HepG2 (cell line): ENCODE data around the gene POLR3E. TPM values are rescaled to one million over a fixed set of nuclear protein-coding genes. Genes with fewer than 3 reads are reported as not detected.
A peak's percentile ranks its signal among the peaks of the same experiment; 100 is the strongest.

Source experiments
- ATAC-seq: fragments of 200-7000 bp; cut with Tn5 transposase; 3 replicates; pipeline ENCODE4 v1.9.1; 2020; ENCODE audit warnings: mild to moderate bottlenecking, moderate library complexity
- BruUV-seq: library from RNA; stranded (reverse); fragments of 400-500 nt; replicated peaks from 2 replicates; lab custom pipeline; 2021; lab: Mats Ljungman, UMichigan
- CTCF ChIA-PET: fragments of 300-600 bp; formaldehyde crosslinking; extraction: SDS; loops from one replicate; lab custom pipeline; 2021; ENCODE audit warnings: low total read pairs, inconsistent platforms, low intra/inter-chr PET ratio; lab: Yijun Ruan, JAX
- POLR2A ChIA-PET: fragments of 350-600 bp; sonication (Branson Sonifier 250); formaldehyde crosslinking; loops from one replicate; lab custom pipeline; 2020; ENCODE audit warnings: antibody characterized with exemption, inconsistent platforms; lab: Yijun Ruan, JAX
- DNase-seq: peaks from one replicate; pipeline ENCODE4 v3.0.0-alpha.2; 2015; ENCODE audit warnings: low spot score
- FAIRE-seq: peaks from 3 replicates; lab custom pipeline; 2011; peaks lifted over from hg19 to GRCh38; lab: Jason Lieb, UNC
- H2AFZ ChIP-seq: one replicate; pipeline ENCODE4 v1.6.1; 2011; ENCODE audit warnings: low read length, inconsistent platforms
- H3K27ac ChIP-seq: fragments of 300-600 bp; 3 replicates; pipeline ENCODE4 v1.8.0; 2011; ENCODE audit warnings: mixed run types, mild to moderate bottlenecking, mixed read lengths, low read length, inconsistent platforms; ENCODE audit not compliant: insufficient read depth; ENCODE audit errors: extremely low read length
- H3K27me3 ChIP-seq, 2 experiments: fragments of 200-600 bp in 1 of 2; 2 replicates in 1 of 2; 3 replicates in 1 of 2; pipeline versions ENCODE4 v1.6.0 to v1.8.0; 2011; ENCODE audit warnings: low read length in 2 of 2, mild to moderate bottlenecking in 2 of 2, moderate library complexity in 2 of 2, inconsistent platforms in 1 of 2; ENCODE audit not compliant: insufficient read depth in 2 of 2, control insufficient read depth in 1 of 2
- H3K36me3 ChIP-seq, 2 experiments: fragments of 200-600 bp in 1 of 2; replicated peaks in 1 of 2; 2 replicates in 1 of 2; 3 replicates in 1 of 2; pipeline versions ENCODE4 v1.5.1 to v1.8.0; 2011; ENCODE audit warnings: low read length in 2 of 2, inconsistent platforms in 1 of 2; ENCODE audit not compliant: insufficient read depth in 2 of 2, control insufficient read depth in 1 of 2
- H3K4me1 ChIP-seq: 2 replicates; pipeline ENCODE4 v1.5.1; 2012; ENCODE audit warnings: low read length, inconsistent platforms; ENCODE audit not compliant: insufficient read depth
- H3K4me2 ChIP-seq: 2 replicates; pipeline ENCODE4 v1.6.0; 2011; ENCODE audit warnings: low read depth, low read length, inconsistent platforms
- H3K4me3 ChIP-seq, 3 experiments: fragments of 200-600 bp in 1 of 3; sonication (generic), shearing (Covaris generic) in 1 of 3; replicated peaks in 1 of 3; 2 replicates each; pipeline ENCODE4 v1.5.1; 2011 to 2016; ENCODE audit warnings: low read length in 3 of 3, inconsistent platforms in 2 of 3, low read depth in 2 of 3, mild to moderate bottlenecking in 2 of 3, control low read depth in 1 of 3, mixed read lengths in 1 of 3; ENCODE audit not compliant: insufficient read depth in 1 of 3
- H3K79me2 ChIP-seq: one replicate; pipeline ENCODE4 v1.6.1; 2011; ENCODE audit warnings: low read length, inconsistent platforms; ENCODE audit not compliant: insufficient read depth
- H3K9ac ChIP-seq: 2 replicates; pipeline ENCODE4 v1.6.0; 2011; ENCODE audit warnings: mild to moderate bottlenecking, low read depth, low read length, inconsistent platforms; ENCODE audit not compliant: insufficient read depth
- H3K9me3 ChIP-seq: 2 replicates; pipeline ENCODE4 v1.5.1; 2012; ENCODE audit warnings: mild to moderate bottlenecking, low read length
- H4K20me1 ChIP-seq: 2 replicates; pipeline ENCODE4 v1.6.0; 2011; ENCODE audit warnings: inconsistent platforms, mild to moderate bottlenecking, low read length, moderate library complexity; ENCODE audit not compliant: insufficient read depth
- ARNT ChIP-seq: fragments of 450-650 bp; IDR thresholded peaks from 2 replicates; pipeline ENCODE4 v1.6.1; 2017
- FLYWCH1 ChIP-seq: sonication (generic); formaldehyde crosslinking; IDR thresholded peaks from 2 replicates; pipeline ENCODE4 v1.8.1; 2023; ENCODE audit warnings: mild to moderate bottlenecking, missing genetic modification reagents
- GMEB2 ChIP-seq: IDR thresholded peaks from 2 replicates; pipeline ENCODE4 v1.6.1; 2016; ENCODE audit warnings: missing biosample characterization, missing genetic modification reagents, low read depth
- KDM3A ChIP-seq: IDR thresholded peaks from 2 replicates; pipeline ENCODE4 v1.6.1; 2018; ENCODE audit warnings: low read depth, missing compliant biosample characterization
- KIAA2018 ChIP-seq: sonication (generic); formaldehyde crosslinking; IDR thresholded peaks from 2 replicates; pipeline ENCODE4 v1.5.0; 2020; ENCODE audit warnings: mild to moderate bottlenecking, missing genetic modification reagents, borderline replicate concordance
- MED13 ChIP-seq: sonication (generic); formaldehyde crosslinking; IDR thresholded peaks from 2 replicates; pipeline ENCODE4 v1.5.0; 2020; ENCODE audit warnings: missing genetic modification reagents
- MTA1 ChIP-seq: sonication (generic); formaldehyde crosslinking; IDR thresholded peaks from 2 replicates; pipeline ENCODE4 v1.4.0; 2020; ENCODE audit warnings: missing genetic modification reagents, mild to moderate bottlenecking, borderline replicate concordance
- MTF2 ChIP-seq: sonication (generic); formaldehyde crosslinking; IDR thresholded peaks from 2 replicates; pipeline ENCODE4 v1.5.0; 2020; ENCODE audit warnings: missing genetic modification reagents, borderline replicate concordance
- MXD1 ChIP-seq: sonication (generic); formaldehyde crosslinking; IDR thresholded peaks from 2 replicates; pipeline ENCODE4 v1.4.0; 2020; ENCODE audit warnings: mild to moderate bottlenecking, missing genetic modification reagents
- PBX3 ChIP-seq: sonication (generic); formaldehyde crosslinking; IDR thresholded peaks from 2 replicates; pipeline ENCODE4 v1.8.1; 2023; ENCODE audit warnings: missing genetic modification reagents, inconsistent platforms, borderline replicate concordance
- ZNF660 ChIP-seq: sonication (generic); formaldehyde crosslinking; IDR thresholded peaks from 2 replicates; pipeline ENCODE4 v1.5.1; 2020; ENCODE audit warnings: mild to moderate bottlenecking, low read depth, missing genetic modification reagents, borderline replicate concordance
- WGBS: methylation state at CpG from one replicate; pipeline ENCODE4 v1.1.6; 2017; ENCODE audit warnings: low lambda C conversion rate; 5-methylcytosine and 5-hydroxymethylcytosine counted together
- in situ Hi-C: cut with HindIII; loops from 2 replicates; pipeline ENCODE4 v1.10.0; 2017; ENCODE audit warnings: low pct_unique_long_range_greater_than_20kb; ENCODE audit not compliant: extremely low pct_ligation_motif_present
- intact Hi-C: fragments of 100-400 bp; cut with micrococcal nuclease; formaldehyde crosslinking; loops from one replicate; pipeline ENCODE4 v1.10.0; 2022; ENCODE audit not compliant: unreplicated experiment
- polyA plus RNA-seq, 8 experiments: library from polyadenylated mRNA; depleted of rRNA in 3 of 8; stranded (reverse) in 7 of 8; unstranded in 1 of 8; fragments of >200 nt; fragmentation: Illumina TruSeq in 4 of 8; extraction: Trizol in 4 of 8; gene quantifications; 2 replicates each; pipeline versions ENCODE4 v1.2.1 to v1.2.3, GENCODE V29; 2011 to 2016; ENCODE audit warnings: low read depth in 4 of 8, missing spikeins in 1 of 8, mixed read lengths in 1 of 8; ENCODE audit not compliant: insufficient read depth in 1 of 8
- total RNA-seq, 5 experiments: library from RNA; depleted of rRNA; stranded (reverse); fragments of >200 nt; fragmentation: Illumina TruSeq; extraction: Trizol; gene quantifications; 2 replicates each; pipeline ENCODE4 v1.2.3, GENCODE V29; 2016; ENCODE audit warnings: low read depth in 1 of 5

The POLR3E gene
- total and polyA plus RNA-seq, 2 of the 13 experiments (the other 11 are each of a cell fraction or from before 2014, with no cell fraction given) = 135 to 262 TPM

- no peak for TF ChIP-seq MED13 (CRISPR knock-in tag)
- TF ChIP-seq MTA1 (CRISPR knock-in tag) = no peak
These were observed 30.2 kb downstream of the POLR3E start (continued) for GRCh38 chr16:22327446-22327775.

GRCh38 chr16:22328081-22328725 is 31.0 kb downstream of the POLR3E start:
- no peak overlapping the region for H3K27ac ChIP-seq
- POLR2A ChIA-PET = no interaction called here
- no peak overlapping the region for H2AFZ ChIP-seq
- no peaks in the 10 kb centered on the region for H3K79me2 ChIP-seq
- H3K9me3 ChIP-seq = no peaks in the 10 kb centered on the region
- H3K9ac ChIP-seq = no peak overlapping the region
- peaks cover 71 to 93% of the 10 kb centered on the region in 2 experiments for H3K36me3 ChIP-seq
- BruUV-seq = no TSS peak
- DNase-seq (no peak), FAIRE-seq (no peak), ATAC-seq (no peak)
- no peak overlapping the region for H3K4me2 ChIP-seq
- CTCF ChIA-PET = no interaction called here
- H3K27me3 ChIP-seq = no peaks in the 10 kb centered on the region
- intact Hi-C loops (no loop called here), in situ Hi-C loops (loop anchor here (25.0 kb wide), 2 partner anchors 766 to 1166 kb away; partner anchors contain the start of genes DNAH3 and LDAF1)
- H3K4me3 ChIP-seq = no peak overlapping the region
- no peaks in the 10 kb centered on the region for H3K4me1 ChIP-seq
- H4K20me1 ChIP-seq = 0 out of 2 replicates have a peak, but pooled peaks cover 10% of the 10 kb centered on the region
- WGBS = 96% methylated on average over 6 of the region's 10 CpGs
- no peak for TF ChIP-seq PBX3 (CRISPR knock-in tag)
- no peak for TF ChIP-seq GMEB2 (CRISPR knock-in tag)
- TF ChIP-seq MTF2 = no peak
- 0 out of 2 replicates have a peak, but pooled peaks have one; percentile 37 for TF ChIP-seq MXD1 (CRISPR knock-in tag)
- TF ChIP-seq KDM3A (CRISPR knock-in tag) = no peak
- no peak for TF ChIP-seq FLYWCH1 (CRISPR knock-in tag)
- TF ChIP-seq ZNF660 (CRISPR knock-in tag) = 0 out of 2 replicates have a peak, but pooled peaks have one; percentile 24
- TF ChIP-seq KIAA2018 = no peak
- TF ChIP-seq ARNT = no peak
